Nephron (organoid): ENCODE results near the gene PCDHB4.
"Not testable (repeated sequence)": the region's sequence is repeated elsewhere in the genome, so short reads cannot be mapped to it uniquely, and the experiment has no call there.

Experiments used
- H3K27ac Mint-ChIP-seq, 3 experiments: 2 replicates each; pipeline ENCODE4 v1.8.0; 2020; ENCODE audit warnings: mixed read lengths in 3 of 3, mild to moderate bottlenecking in 2 of 3, moderate library complexity in 1 of 3
- H3K27me3 Mint-ChIP-seq: 2 replicates; pipeline ENCODE4 v1.8.0; 2021; ENCODE audit warnings: low read depth, mild to moderate bottlenecking, moderate library complexity, mixed read lengths
- H3K36me3 Mint-ChIP-seq: 2 replicates; pipeline ENCODE4 v1.8.0; 2020; ENCODE audit warnings: low read depth, mixed read lengths
- H3K4me1 Mint-ChIP-seq: 2 replicates; pipeline ENCODE4 v1.8.0; 2020; ENCODE audit warnings: mixed read lengths
- H3K4me3 Mint-ChIP-seq, 3 experiments: 2 replicates each; pipeline ENCODE4 v1.8.0; 2020; ENCODE audit warnings: mild to moderate bottlenecking in 3 of 3, mixed read lengths in 3 of 3, moderate library complexity in 2 of 3
- H3K9me3 Mint-ChIP-seq: 2 replicates; pipeline ENCODE4 v1.8.0; 2020; ENCODE audit warnings: mixed read lengths
- CTCF ChIP-seq, 3 experiments: fragments of 200-600 bp; sonication (generic); IDR thresholded peaks; one replicate each; pipeline ENCODE4 v1.5.0; 2021; ENCODE audit warnings: antibody characterized with exemption in 3 of 3; ENCODE audit not compliant: unreplicated experiment in 3 of 3

Gene PCDHB4

DNA sequence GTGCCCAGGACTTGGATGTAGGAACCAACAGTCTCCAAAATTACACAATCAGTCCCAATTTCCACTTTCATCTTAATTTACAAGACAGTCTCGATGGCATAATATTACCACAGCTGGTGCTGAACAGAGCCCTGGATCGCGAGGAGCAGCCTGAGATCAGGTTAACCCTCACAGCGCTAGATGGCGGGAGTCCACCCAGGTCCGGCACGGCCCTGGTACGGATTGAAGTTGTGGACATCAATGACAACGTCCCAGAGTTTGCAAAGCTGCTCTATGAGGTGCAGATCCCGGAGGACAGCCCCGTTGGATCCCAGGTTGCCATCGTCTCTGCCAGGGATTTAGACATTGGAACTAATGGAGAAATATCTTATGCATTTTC is 26.4 kb upstream of the PCDHB4 start:
- Mint-ChIP-seq H3K9me3 (peaks cover 51% of the 10 kb centered on the region), H3K27me3 (peaks cover 9% of the 10 kb centered on the region), H3K4me3 (peak overlapping the region; percentile 97 to 100 (median 98)), H3K36me3 (peaks cover 56% of the 10 kb centered on the region), H3K4me1 (peaks cover 5% of the 10 kb centered on the region), H3K27ac (peak overlapping the region; percentile 98 to 99 (median 99))
- TF ChIP-seq CTCF (IDR thresholded peaks at IDR 0.05; ENCODE audit: unreplicated experiment in 3 of 3), result no peak

DNA sequence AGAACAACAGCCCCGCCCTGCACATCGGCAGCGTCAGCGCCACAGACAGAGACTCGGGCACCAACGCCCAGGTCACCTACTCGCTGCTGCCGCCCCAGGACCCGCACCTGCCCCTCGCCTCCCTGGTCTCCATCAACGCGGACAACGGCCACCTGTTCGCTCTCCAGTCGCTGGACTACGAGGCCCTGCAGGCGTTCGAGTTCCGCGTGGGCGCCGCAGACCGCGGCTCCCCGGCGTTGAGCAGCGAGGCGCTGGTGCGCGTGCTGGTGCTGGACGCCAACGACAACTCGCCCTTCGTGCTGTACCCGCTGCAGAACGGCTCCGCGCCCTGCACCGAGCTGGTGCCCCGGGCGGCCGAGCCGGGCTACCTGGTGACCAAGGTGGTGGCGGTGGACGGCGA is 25.4 kb upstream of the PCDHB4 start:
- H3K27ac Mint-ChIP-seq, H3K4me1 Mint-ChIP-seq, H3K27me3 Mint-ChIP-seq: not testable (repeated sequence)
- H3K4me3 Mint-ChIP-seq, result peak overlapping the region; percentile 53 to 100 (median 97)
- H3K9me3 Mint-ChIP-seq, result peaks cover 57% of the 10 kb centered on the region
- H3K36me3 Mint-ChIP-seq, result peaks cover 65% of the 10 kb centered on the region

GRCh38 chr5:141096586-141096985 is 25.0 kb upstream of the PCDHB4 start:
- H3K4me3 Mint-ChIP-seq, H3K27me3 Mint-ChIP-seq: not testable (repeated sequence)
- peaks cover 61% of the 10 kb centered on the region for H3K9me3 Mint-ChIP-seq

GRCh38 chr5:141100243-141100805 is 21.3 kb upstream of the PCDHB4 start, which contains the start of gene PCDHB3:
Gene PCDHB3 (plus strand): TSS chr5:141100473. CDS start chr5:141100650, 177 bp downstream.
- Mint-ChIP-seq H3K36me3 (peaks cover 90% of the 10 kb centered on the region), H3K9me3 (peaks cover 70% of the 10 kb centered on the region), H3K27ac (no peak within 1 kb of the TSS), H3K4me3 (peak within 1 kb of the TSS in 2 of 3 experiments; percentile 42 to 50), H3K4me1 (no peaks in the 10 kb centered on the region), H3K27me3 (peaks cover 2% of the 10 kb centered on the region)
- no peak for TF ChIP-seq CTCF (IDR thresholded peaks at IDR 0.05; ENCODE audit: unreplicated experiment in 3 of 3)

More at GRCh38 chr5:141096586-141096985, 25.0 kb upstream of the PCDHB4 start:
- not testable (repeated sequence) for H3K4me1 Mint-ChIP-seq, H3K27ac Mint-ChIP-seq
- H3K36me3 Mint-ChIP-seq, result peaks cover 69% of the 10 kb centered on the region

DNA sequence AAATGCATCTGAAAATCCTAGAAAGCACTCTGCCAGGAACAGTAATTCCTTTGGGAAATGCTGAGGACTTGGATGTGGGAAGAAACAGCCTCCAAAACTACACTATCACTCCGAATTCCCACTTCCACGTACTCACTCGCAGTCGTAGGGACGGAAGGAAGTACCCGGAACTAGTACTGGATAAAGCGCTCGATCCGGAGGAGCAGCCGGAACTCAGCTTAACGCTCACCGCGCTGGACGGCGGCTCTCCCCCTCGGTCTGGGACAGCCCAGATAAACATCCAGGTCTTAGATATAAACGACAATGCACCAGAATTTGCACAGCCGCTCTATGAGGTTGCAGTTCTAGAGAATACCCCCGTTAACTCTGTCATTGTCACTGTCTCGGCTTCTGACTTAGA is 20.6 kb upstream of the PCDHB4 start:
- Mint-ChIP-seq H3K9me3 (peaks cover 69% of the 10 kb centered on the region), H3K36me3 (peaks cover 90% of the 10 kb centered on the region), H3K4me1 (no peaks in the 10 kb centered on the region), H3K4me3 (no peak overlapping the region), H3K27ac (no peak overlapping the region), H3K27me3 (no peaks in the 10 kb centered on the region)
- TF ChIP-seq CTCF (IDR thresholded peaks at IDR 0.05; ENCODE audit: unreplicated experiment in 3 of 3), result no peak

DNA sequence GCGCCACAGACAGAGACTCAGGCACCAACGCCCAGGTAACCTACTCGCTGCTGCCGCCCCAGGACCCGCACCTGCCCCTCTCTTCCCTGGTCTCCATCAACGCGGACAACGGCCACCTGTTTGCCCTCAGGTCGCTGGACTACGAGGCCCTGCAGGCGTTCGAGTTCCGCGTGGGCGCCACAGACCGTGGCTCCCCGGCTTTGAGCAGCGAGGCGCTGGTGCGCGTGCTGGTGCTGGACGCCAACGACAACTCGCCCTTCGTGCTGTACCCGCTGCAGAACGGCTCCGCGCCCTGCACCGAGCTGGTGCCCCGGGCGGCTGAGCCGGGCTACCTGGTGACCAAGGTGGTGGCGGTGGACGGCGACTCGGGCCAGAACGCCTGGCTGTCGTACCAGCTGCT is 19.5 kb upstream of the PCDHB4 start:
- H3K4me3 Mint-ChIP-seq, H3K4me1 Mint-ChIP-seq, H3K27me3 Mint-ChIP-seq, H3K27ac Mint-ChIP-seq: not testable (repeated sequence)
- Mint-ChIP-seq H3K9me3 (peaks cover 72% of the 10 kb centered on the region), H3K36me3 (peaks cover 93% of the 10 kb centered on the region)

- not testable (repeated sequence) for H3K4me1 Mint-ChIP-seq, H3K27ac Mint-ChIP-seq, H3K27me3 Mint-ChIP-seq, H3K4me3 Mint-ChIP-seq
- Mint-ChIP-seq H3K9me3 (peaks cover 72% of the 10 kb centered on the region), H3K36me3 (peaks cover 93% of the 10 kb centered on the region)
Measured at GRCh38 chr5:141102471-141102870, 19.1 kb upstream of the PCDHB4 start.

GRCh38 chr5:141105350-141105749 is 16.3 kb upstream of the PCDHB4 start:
- Mint-ChIP-seq H3K27ac (no peak overlapping the region), H3K4me3 (no peak overlapping the region), H3K27me3 (no peaks in the 10 kb centered on the region), H3K9me3 (peaks cover 75% of the 10 kb centered on the region), H3K4me1 (no peaks in the 10 kb centered on the region), H3K36me3 (peaks cover 91% of the 10 kb centered on the region)
- TF ChIP-seq CTCF (IDR thresholded peaks at IDR 0.05; ENCODE audit: unreplicated experiment in 3 of 3), result no peak
